HG03342 (cell line): Measurements from ENCODE around the gene BST1.

Source experiments
- ATAC-seq: cut with Tn5 transposase; IDR thresholded peaks from one replicate; pipeline ENCODE4 v1.9.1; 2021; ENCODE audit warnings: mild to moderate bottlenecking, moderate library complexity; ENCODE audit not compliant: unreplicated experiment

Gene BST1

GRCh38 chr4:15776871-15777648 is 74.2 kb downstream of the BST1 start:
- ATAC-seq, result no peak

- no peak for ATAC-seq
These were observed 74.9 kb downstream of the BST1 start for GRCh38 chr4:15777697-15778288.

- peak; percentile 68 for ATAC-seq
These were observed 75.7 kb downstream of the BST1 start, which contains the start of gene CD38 for GRCh38 chr4:15778289-15779241. TSS of gene CD38 (plus strand) at chr4:15778328. CDS start at chr4:15778415, 87 bp downstream.

- no peak for ATAC-seq
These were observed 76.4 kb downstream of the BST1 start for GRCh38 chr4:15779306-15779705.

- ATAC-seq, result no peak
These were observed 76.9 kb downstream of the BST1 start for GRCh38 chr4:15779809-15780208.

- peak; percentile 32 for ATAC-seq
These were observed 78.7 kb downstream of the BST1 start for GRCh38 chr4:15781427-15782095.
